NAMALWA (cell line): ENCODE results near the gene NSG2.

Source experiments
- DNase-seq: peaks from one replicate; pipeline ENCODE4 v3.0.0-alpha.2; 2015; ENCODE audit warnings: low spot score

NSG2 gene

GRCh38 chr5:174151599-174152181 lies 106.2 kb downstream of the NSG2 start:
- no peak for DNase-seq

GRCh38 chr5:174154559-174154958 lies 109.1 kb downstream of the NSG2 start:
- no peak for DNase-seq

GRCh38 chr5:174155281-174155680 lies 109.8 kb downstream of the NSG2 start:
- DNase-seq = no peak

GRCh38 chr5:174155706-174156105 lies 110.2 kb downstream of the NSG2 start:
- DNase-seq = no peak

- no peak for DNase-seq
Observed at GRCh38 chr5:174157048-174157447, 111.5 kb downstream of the NSG2 start.
